GM12891 (cell line): ENCODE data around the gene ABHD17A.

ENCODE experiments used
- DNase-seq: peaks from one replicate; pipeline ENCODE4 v3.0.0; 2011; ENCODE audit warnings: low spot score; ENCODE audit not compliant: insufficient read length
- FAIRE-seq: peaks from 2 replicates; lab custom pipeline; 2011; peaks lifted over from hg19 to GRCh38; lab: Jason Lieb, UNC
- PAX5 ChIP-seq: IDR thresholded peaks from 2 replicates; pipeline ENCODE4 v1.6.1; 2011; ENCODE audit warnings: low read length, moderate library complexity, mild to moderate bottlenecking; ENCODE audit not compliant: insufficient read depth, severe bottlenecking
- POLR2A ChIP-seq: IDR thresholded peaks from 2 replicates; pipeline ENCODE4 v1.6.1; 2011; ENCODE audit warnings: low read depth, low read length, control low read depth
- POLR2AphosphoS5 ChIP-seq: IDR thresholded peaks from 2 replicates; pipeline ENCODE4 v1.6.1; 2011; ENCODE audit warnings: low read depth, low read length, control low read depth
- POU2F2 ChIP-seq: IDR thresholded peaks from 2 replicates; pipeline ENCODE4 v1.6.1; 2011; ENCODE audit warnings: low read depth, mild to moderate bottlenecking, control low read depth, low read length, moderate library complexity
- SPI1 ChIP-seq: IDR thresholded peaks from 2 replicates; pipeline ENCODE4 v1.6.1; 2011; ENCODE audit warnings: low read depth, low read length, control low read depth
- TAF1 ChIP-seq: IDR thresholded peaks from 2 replicates; pipeline ENCODE4 v1.6.1; 2011; ENCODE audit warnings: low read depth, low read length, control low read depth

Gene ABHD17A

GRCh38 chr19:1828279-1829238 is 56.7 kb downstream of the ABHD17A start:
- DNase-seq (no peak), FAIRE-seq (no peak)
- no peak for TF ChIP-seq PAX5
- peak; percentile 47; the same call in 1 of the 2 replicates for TF ChIP-seq POLR2AphosphoS5

- FAIRE-seq (no peak), DNase-seq (no peak)
- TF ChIP-seq SPI1, result no peak
- no peak for TF ChIP-seq PAX5
- no peak for TF ChIP-seq POLR2A
- no peak for TF ChIP-seq POU2F2
- no peak for TF ChIP-seq POLR2AphosphoS5
- no peak for TF ChIP-seq TAF1
Measured at GRCh38 chr19:1827566-1828278, 57.6 kb downstream of the ABHD17A start.
